ENCODE results near the gene RERE.

GRCh38 chr1:8782001-8782620 lies 35.3 kb downstream of the RERE start:
- no peak for TF ChIP-seq YY1 (tag by site-specific recombination; IDR thresholded peaks at IDR 0.05)
- no peak for TF ChIP-seq CTCF (tag by site-specific recombination; IDR thresholded peaks at IDR 0.05)
- TF ChIP-seq ZNF530 (tag by site-specific recombination; IDR thresholded peaks at IDR 0.05; ENCODE audit: low read depth): no peak
- no peak for TF ChIP-seq ZEB2 (tag by site-specific recombination; IDR thresholded peaks at IDR 0.05)
- TF ChIP-seq ZNF707 (tag by site-specific recombination; IDR thresholded peaks at IDR 0.05): no peak
- no peak for TF ChIP-seq SALL2 (tag by site-specific recombination; IDR thresholded peaks at IDR 0.05; ENCODE audit: borderline replicate concordance)
- TF ChIP-seq GLI2 (tag by site-specific recombination; IDR thresholded peaks at IDR 0.05; ENCODE audit: borderline replicate concordance, low read depth): no peak
- TF ChIP-seq ZSCAN30 (tag by site-specific recombination; IDR thresholded peaks at IDR 0.05): no peak
- TF ChIP-seq ZBTB10 (tag by site-specific recombination; IDR thresholded peaks at IDR 0.05): no peak
- no peak for TF ChIP-seq ZNF239 (tag by site-specific recombination; IDR thresholded peaks at IDR 0.05)

Measured in HEK293 (cell line).